ENCODE measurements around the gene ANKS6. TPM values are rescaled to one million over a fixed set of nuclear protein-coding genes. Genes with fewer than 3 reads are reported as not detected.

ANKS6 gene
- total and polyA plus RNA-seq, 4 donors: 16.7 to 35.5 (median 25.0) TPM

GRCh38 chr9:98783518-98784226, 12.7 kb downstream of the ANKS6 start:
- Histone ChIP-seq H3K9ac (ENCODE audit: insufficient read depth in 1 of 2, low read length in 2 of 2) (no peak overlapping the region), H3K27ac (ENCODE audit: low read depth in 1 of 2, low read length in 1 of 2) (no peak overlapping the region), H3K4me1 (ENCODE audit: control insufficient read depth in 5 of 5, insufficient read depth in 5 of 5, low read length in 5 of 5) (no peaks in the 10 kb centered on the region), H3K27me3 (ENCODE audit: control insufficient read depth in 3 of 3, insufficient read depth in 3 of 3, low read length in 2 of 3) (no peaks in the 10 kb centered on the region), H3K4me3 (no peak overlapping the region), H3K9me3 (ENCODE audit: control insufficient read depth in 4 of 4, insufficient read depth in 3 of 4, low read length in 3 of 4) (no peaks in the 10 kb centered on the region), H3K36me3 (ENCODE audit: control insufficient read depth in 4 of 4, insufficient read depth in 4 of 4, low read length in 4 of 4) (peaks cover 0 to 16% (median 14%) of the 10 kb centered on the region in 4 donors)
- no peak for DNase-seq
- TF ChIP-seq CTCF (IDR thresholded peaks at IDR 0.05; ENCODE audit: control extremely low read depth, extremely low read depth): no peak
- no peak for ATAC-seq (ENCODE audit: insufficient read depth, low FRiP score)
- 83 to 91% methylated on average over 16 of the region's 16 CpGs for WGBS, 2 donors

GRCh38 chr9:98781588-98782383, 14.6 kb downstream of the ANKS6 start:
- WGBS, 2 donors: 61 to 68% methylated on average over 11 of the region's 11 CpGs
- no peaks in the 10 kb centered on the region for H3K27me3 ChIP-seq (ENCODE audit: control insufficient read depth in 3 of 3, insufficient read depth in 3 of 3, low read length in 2 of 3)
- no peak overlapping the region for H3K9ac ChIP-seq (ENCODE audit: insufficient read depth in 1 of 2, low read length in 2 of 2)
- peak overlapping the region in 1 of 2 donors; percentile 52 for H3K27ac ChIP-seq (ENCODE audit: low read depth in 1 of 2, low read length in 1 of 2)
- ATAC-seq (ENCODE audit: insufficient read depth, low FRiP score) (peak; percentile 68), DNase-seq (no peak)
- no peak for TF ChIP-seq CTCF (IDR thresholded peaks at IDR 0.05; ENCODE audit: control extremely low read depth, extremely low read depth)
- H3K36me3 ChIP-seq (ENCODE audit: control insufficient read depth in 4 of 4, insufficient read depth in 4 of 4, low read length in 4 of 4): peaks cover 0 to 23% (median 15%) of the 10 kb centered on the region in 4 donors
- no peaks in the 10 kb centered on the region for H3K4me1 ChIP-seq (ENCODE audit: control insufficient read depth in 5 of 5, insufficient read depth in 5 of 5, low read length in 5 of 5)
- H3K9me3 ChIP-seq (ENCODE audit: control insufficient read depth in 4 of 4, insufficient read depth in 3 of 4, low read length in 3 of 4): no peaks in the 10 kb centered on the region
- H3K4me3 ChIP-seq: no peak overlapping the region

GRCh38 chr9:98780059-98780749, 16.2 kb downstream of the ANKS6 start:
- no peak for TF ChIP-seq CTCF (IDR thresholded peaks at IDR 0.05; ENCODE audit: control extremely low read depth, extremely low read depth)
- no peaks in the 10 kb centered on the region for H3K4me1 ChIP-seq (ENCODE audit: control insufficient read depth in 5 of 5, insufficient read depth in 5 of 5, low read length in 5 of 5)
- WGBS, 2 donors: 91 to 94% methylated on average over 11 of the region's 11 CpGs
- no peak overlapping the region for H3K9ac ChIP-seq (ENCODE audit: insufficient read depth in 1 of 2, low read length in 2 of 2)
- peaks cover 0 to 23% (median 15%) of the 10 kb centered on the region in 4 donors for H3K36me3 ChIP-seq (ENCODE audit: control insufficient read depth in 4 of 4, insufficient read depth in 4 of 4, low read length in 4 of 4)
- H3K9me3 ChIP-seq (ENCODE audit: control insufficient read depth in 4 of 4, insufficient read depth in 3 of 4, low read length in 3 of 4): no peaks in the 10 kb centered on the region
- no peak for DNase-seq
- no peak overlapping the region for H3K27ac ChIP-seq (ENCODE audit: low read depth in 1 of 2, low read length in 1 of 2)
- H3K27me3 ChIP-seq (ENCODE audit: control insufficient read depth in 3 of 3, insufficient read depth in 3 of 3, low read length in 2 of 3): no peaks in the 10 kb centered on the region
- ATAC-seq (ENCODE audit: insufficient read depth, low FRiP score): no peak
- H3K4me3 ChIP-seq: no peak overlapping the region

Data from lung (tissue), 12 donors.